ENCODE data around the gene OPCML. TPM values are rescaled to one million over a fixed set of nuclear protein-coding genes. Genes with fewer than 3 reads are reported as not detected.

Gene OPCML
- total and polyA plus RNA-seq, 2 experiments from 2014 or later: 1.2 to 4.4 TPM

GRCh38 chr11:132601875-132602274, 930.4 kb downstream of the OPCML start:
- H3K79me2 ChIP-seq (replicated peaks; ENCODE audit: insufficient read depth): no peaks in the 10 kb centered on the region
- H3F3A ChIP-seq (replicated peaks; ENCODE audit: low read depth): no peaks in the 10 kb centered on the region
- no peak overlapping the region for H3K4me3 Mint-ChIP-seq
- no peak overlapping the region for H2AFZ ChIP-seq
- H3K9me2 ChIP-seq (ENCODE audit: insufficient read depth): no peaks in the 10 kb centered on the region
- peaks cover 4% of the 10 kb centered on the region for H3K27me3 Mint-ChIP-seq (ENCODE audit: insufficient read depth, low read depth, poor library complexity)
- DNase-seq (ENCODE audit: low spot score) (no peak), ATAC-seq (no peak)
- H3K27ac Mint-ChIP-seq: no peak overlapping the region
- no peaks in the 10 kb centered on the region for H3K36me3 Mint-ChIP-seq (ENCODE audit: low read depth)
- no peak overlapping the region for H3K4me2 ChIP-seq
- no peaks in the 10 kb centered on the region for H3K27me3 ChIP-seq (ENCODE audit: insufficient read depth)
- TF ChIP-seq REST (IDR thresholded peaks at IDR 0.05; ENCODE audit: unreplicated experiment): no peak
- TF ChIP-seq ZNF462 (CRISPR knock-in tag; IDR thresholded peaks at IDR 0.05): no peak
- TF ChIP-seq ZNF114 (CRISPR knock-in tag; IDR thresholded peaks at IDR 0.05): no peak
- TF ChIP-seq EZH2 (IDR thresholded peaks at IDR 0.05; ENCODE audit: low read depth, unreplicated experiment): no peak
- TF ChIP-seq ZNF331 (CRISPR knock-in tag; IDR thresholded peaks at IDR 0.05; ENCODE audit: low read depth): no peak
- TF ChIP-seq STAT1 (IDR thresholded peaks at IDR 0.05; ENCODE audit: unreplicated experiment): no peak
- no peak for TF ChIP-seq NANOG (IDR thresholded peaks at IDR 0.05; ENCODE audit: borderline replicate concordance)
- no peak for TF ChIP-seq EZH2phosphoT487 (IDR thresholded peaks at IDR 0.05; ENCODE audit: unreplicated experiment)
- no peak for TF ChIP-seq CREB1 (CRISPR knock-in tag; IDR thresholded peaks at IDR 0.05; ENCODE audit: low read depth)
- TF ChIP-seq POLR2AphosphoS5 (IDR thresholded peaks at IDR 0.05; ENCODE audit: low read depth): no peak
- TF ChIP-seq ETS1 (IDR thresholded peaks at IDR 0.05): no peak
- no peak for TF ChIP-seq JUNB (IDR thresholded peaks at IDR 0.05; ENCODE audit: unreplicated experiment)
- no peak for TF ChIP-seq CTCF (conservative IDR thresholded peaks at IDR 0.05; ENCODE audit: low read depth in 2 of 2)
- H4K20me1 ChIP-seq (replicated peaks; ENCODE audit: insufficient read depth): no peaks in the 10 kb centered on the region
- peaks cover 7% of the 10 kb centered on the region for H3K4me1 Mint-ChIP-seq
- no peak overlapping the region for H3K27ac ChIP-seq (ENCODE audit: low read depth)
- H3K36me3 ChIP-seq (ENCODE audit: insufficient read depth): no peaks in the 10 kb centered on the region; the same call in 1 of the 2 replicates
- no peaks in the 10 kb centered on the region for H3K4me1 ChIP-seq (ENCODE audit: insufficient read depth)
- no peaks in the 10 kb centered on the region for H3K9me3 Mint-ChIP-seq
- no peak overlapping the region for H3K4me3 ChIP-seq

Measured in GM23338 (cell line).